ENCODE measurements around the gene BRD4. TPM values are rescaled to one million over a fixed set of nuclear protein-coding genes. Genes with fewer than 3 reads are reported as not detected.

The BRD4 gene
- total RNA-seq, 4 donors from 2014 or later: 5.6 to 156 (median 16.6) TPM

DNA sequence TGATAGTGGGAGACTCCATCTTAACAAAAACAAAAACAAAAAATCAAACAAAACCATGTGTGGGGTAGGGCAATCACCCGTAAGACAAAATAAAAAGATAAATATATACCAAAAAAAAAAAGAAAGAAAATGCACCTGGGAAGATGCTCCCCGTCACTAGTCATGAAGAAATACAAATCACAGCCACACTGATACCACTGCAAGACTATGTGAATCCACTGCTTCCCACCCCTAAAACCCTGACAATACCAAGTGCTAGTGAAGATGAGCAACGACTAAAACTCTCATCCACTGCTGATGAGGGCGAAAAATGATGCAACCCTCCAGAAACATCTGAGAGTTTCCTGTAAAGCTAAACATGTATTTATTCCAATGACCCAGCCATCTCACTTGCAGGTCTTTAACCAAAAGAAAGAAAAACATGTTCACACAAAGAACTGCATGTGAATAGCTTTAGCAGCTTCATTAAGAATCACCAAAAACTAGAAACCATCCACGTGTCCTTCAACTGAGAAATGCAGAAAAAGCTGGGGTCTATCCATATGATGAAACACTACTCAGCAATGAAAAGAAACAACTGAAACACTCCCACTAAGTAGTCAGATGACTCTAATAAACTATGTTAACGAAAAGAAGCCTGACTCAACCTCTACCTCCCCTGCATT lies 31.7 kb downstream of the BRD4 start:
- TF ChIP-seq POLR2A (IDR thresholded peaks at IDR 0.05): no peak
- TF ChIP-seq, protein P1, sequence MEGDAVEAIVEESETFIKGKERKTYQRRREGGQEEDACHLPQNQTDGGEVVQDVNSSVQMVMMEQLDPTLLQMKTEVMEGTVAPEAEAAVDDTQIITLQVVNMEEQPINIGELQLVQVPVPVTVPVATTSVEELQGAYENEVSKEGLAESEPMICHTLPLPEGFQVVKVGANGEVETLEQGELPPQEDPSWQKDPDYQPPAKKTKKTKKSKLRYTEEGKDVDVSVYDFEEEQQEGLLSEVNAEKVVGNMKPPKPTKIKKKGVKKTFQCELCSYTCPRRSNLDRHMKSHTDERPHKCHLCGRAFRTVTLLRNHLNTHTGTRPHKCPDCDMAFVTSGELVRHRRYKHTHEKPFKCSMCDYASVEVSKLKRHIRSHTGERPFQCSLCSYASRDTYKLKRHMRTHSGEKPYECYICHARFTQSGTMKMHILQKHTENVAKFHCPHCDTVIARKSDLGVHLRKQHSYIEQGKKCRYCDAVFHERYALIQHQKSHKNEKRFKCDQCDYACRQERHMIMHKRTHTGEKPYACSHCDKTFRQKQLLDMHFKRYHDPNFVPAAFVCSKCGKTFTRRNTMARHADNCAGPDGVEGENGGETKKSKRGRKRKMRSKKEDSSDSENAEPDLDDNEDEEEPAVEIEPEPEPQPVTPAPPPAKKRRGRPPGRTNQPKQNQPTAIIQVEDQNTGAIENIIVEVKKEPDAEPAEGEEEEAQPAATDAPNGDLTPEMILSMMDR (IDR thresholded peaks at IDR 0.05): no peak
- intact Hi-C loops (cut with DNase I; ENCODE audit: low total_unique reads): no loop called here
- no peak for DNase-seq
- H3K27ac ChIP-seq: no peak overlapping the region
- no peaks in the 10 kb centered on the region for H3K9me3 ChIP-seq
- no peaks in the 10 kb centered on the region for H3K27me3 ChIP-seq
- H3K36me3 ChIP-seq: no peaks in the 10 kb centered on the region
- H3K4me1 ChIP-seq: peaks cover 14 to 25% of the 10 kb centered on the region in 2 donors
- no peak overlapping the region for H3K4me3 ChIP-seq

DNA sequence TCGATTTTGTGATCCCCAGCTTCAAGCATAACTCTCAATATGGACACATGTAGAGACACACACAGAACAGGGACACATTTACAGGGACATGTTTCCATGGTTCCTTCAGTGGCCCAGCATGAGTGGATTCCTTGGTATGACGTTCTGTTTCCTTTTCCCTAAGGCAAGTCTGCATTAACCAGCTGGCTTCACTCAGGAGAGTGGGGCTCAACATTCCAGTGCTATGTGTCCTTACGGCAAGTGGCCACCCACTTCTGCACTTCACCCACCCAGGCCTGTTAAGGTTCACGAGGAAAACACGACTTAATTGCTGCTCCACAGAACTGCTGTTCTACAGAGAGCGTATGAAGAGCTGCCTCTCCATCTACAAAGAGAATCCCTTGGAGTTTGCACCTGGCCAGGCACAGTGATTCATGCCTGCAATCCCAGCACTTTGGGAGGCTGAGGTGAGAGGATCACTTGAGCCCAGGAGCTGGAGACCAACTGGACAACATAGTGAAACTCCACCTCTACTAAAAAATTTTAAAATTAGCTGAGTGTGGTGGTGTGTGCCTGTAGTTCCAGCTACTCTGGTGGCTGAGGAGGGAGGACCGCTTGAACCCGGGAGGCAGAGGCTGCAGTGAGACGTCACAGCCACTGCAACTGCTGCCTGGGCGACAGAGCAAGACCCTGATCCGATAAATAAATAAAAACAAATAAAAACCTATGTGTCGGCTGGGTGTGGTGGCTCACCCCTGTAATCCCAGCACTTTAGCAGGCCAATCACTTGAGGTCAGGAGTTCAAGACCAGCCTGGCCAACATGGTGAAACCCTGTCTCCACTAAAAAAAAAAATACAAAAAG lies 32.5 kb downstream of the BRD4 start:
- intact Hi-C loops (cut with DNase I; ENCODE audit: low total_unique reads): no loop called here
- no peaks in the 10 kb centered on the region for H3K9me3 ChIP-seq
- no peak for DNase-seq
- no peaks in the 10 kb centered on the region for H3K36me3 ChIP-seq
- peak overlapping the region in 1 of 2 donors; percentile 13 for H3K27ac ChIP-seq
- H3K4me1 ChIP-seq: peaks cover 14 to 25% of the 10 kb centered on the region in 2 donors
- TF ChIP-seq, protein P1 (IDR thresholded peaks at IDR 0.05): no peak
- no peak for TF ChIP-seq POLR2A (IDR thresholded peaks at IDR 0.05)
- H3K27me3 ChIP-seq: no peaks in the 10 kb centered on the region
- no peak overlapping the region for H3K4me3 ChIP-seq

- peak overlapping the region in 1 of 2 donors; percentile 18 for H3K27ac ChIP-seq
- intact Hi-C loops (cut with DNase I; ENCODE audit: low total_unique reads): no loop called here
- H3K9me3 ChIP-seq: no peaks in the 10 kb centered on the region
- no peaks in the 10 kb centered on the region for H3K36me3 ChIP-seq
- DNase-seq: no peak
- TF ChIP-seq, protein P1 (IDR thresholded peaks at IDR 0.05): no peak
- no peak for TF ChIP-seq POLR2A (IDR thresholded peaks at IDR 0.05)
- no peaks in the 10 kb centered on the region for H3K27me3 ChIP-seq
- H3K4me3 ChIP-seq: no peak overlapping the region
- H3K4me1 ChIP-seq: peaks cover 12 to 25% of the 10 kb centered on the region in 2 donors
Observed at GRCh38 chr19:15298847-15299567, 33.3 kb downstream of the BRD4 start.

DNA sequence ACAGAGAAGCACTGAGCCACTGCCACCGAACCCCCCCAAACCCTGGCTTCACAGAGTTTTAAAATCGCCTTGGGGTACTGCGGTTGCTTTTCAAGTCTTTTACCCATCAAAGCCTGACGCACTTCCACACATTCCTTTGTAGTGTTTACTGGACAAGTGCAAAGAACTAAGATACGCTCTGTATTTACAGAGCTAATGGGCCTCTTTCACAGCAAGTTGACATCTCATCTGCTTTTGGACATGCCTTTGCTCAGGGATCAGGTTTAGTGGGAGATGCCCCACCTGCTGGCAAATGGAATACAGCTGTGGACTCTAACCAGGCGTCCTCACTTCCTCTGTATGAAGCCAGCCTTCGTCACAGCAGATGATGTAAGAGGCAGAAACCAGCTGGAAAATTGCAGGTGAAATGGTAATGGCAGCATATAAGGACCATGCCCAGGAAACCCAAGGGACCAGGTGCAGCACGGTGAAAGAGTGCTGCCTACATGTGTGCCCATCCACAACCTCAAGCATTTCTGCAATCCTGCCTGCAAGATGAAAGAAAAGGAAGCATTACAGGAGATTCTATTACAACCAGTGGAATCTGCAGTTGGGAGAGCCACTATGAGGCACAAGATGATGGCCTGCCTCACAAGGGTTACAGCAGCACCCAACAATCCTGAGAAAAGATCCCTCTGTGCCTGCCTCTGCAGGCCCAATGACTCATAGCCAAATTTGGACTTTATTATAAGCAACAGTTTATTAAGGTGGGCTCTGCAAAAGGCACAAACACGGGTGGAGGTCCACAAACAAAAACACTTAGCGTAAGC lies 34.7 kb downstream of the BRD4 start:
- peaks cover 17 to 24% of the 10 kb centered on the region in 2 donors for H3K4me1 ChIP-seq

More for the DNA sequence above, 34.7 kb downstream of the BRD4 start:
- peak overlapping the region in 1 of 2 donors; percentile 18 for H3K27ac ChIP-seq
- TF ChIP-seq, protein P1 (IDR thresholded peaks at IDR 0.05): no peak
- no peak for TF ChIP-seq POLR2A (IDR thresholded peaks at IDR 0.05)
- no peak for DNase-seq
- H3K36me3 ChIP-seq: no peaks in the 10 kb centered on the region
- H3K9me3 ChIP-seq: no peaks in the 10 kb centered on the region
- H3K4me3 ChIP-seq: no peak overlapping the region
- intact Hi-C loops (cut with DNase I; ENCODE audit: low total_unique reads): no loop called here
- H3K27me3 ChIP-seq: no peaks in the 10 kb centered on the region
